ENCODE measurements around the gene PLCD4.

The PLCD4 gene

GRCh38 chr2:218607436-218608115 is at the start of gene PLCD4:
Gene PLCD4 (plus strand): TSS chr2:218607899. CDS start chr2:218615740, 7,841 bp downstream.
- DNase-seq (ENCODE audit: low read depth in 2 of 2), result no peak

GRCh38 chr2:218557941-218558340 is 49.8 kb upstream of the PLCD4 start:
- DNase-seq (ENCODE audit: low read depth in 2 of 2), result no peak

DNA sequence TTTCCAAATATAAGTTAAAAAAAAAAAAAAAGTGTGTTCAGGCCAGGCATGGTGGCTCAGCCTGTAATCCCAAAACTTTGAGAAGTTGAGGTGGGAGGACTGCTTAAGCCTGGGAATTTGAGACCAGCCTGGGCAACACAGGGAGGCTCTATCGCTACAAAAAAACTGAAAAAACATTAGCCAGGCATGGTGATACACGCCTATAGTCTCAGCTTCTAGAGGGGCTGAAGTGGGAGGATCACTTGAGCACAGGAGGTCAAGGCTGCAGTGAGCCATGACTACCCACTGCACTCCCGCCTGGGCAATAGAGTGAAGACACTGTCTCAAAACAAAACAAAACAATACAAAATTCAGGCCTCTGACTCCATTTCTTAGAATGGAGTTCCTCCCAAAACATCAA is 48.7 kb upstream of the PLCD4 start:
- DNase-seq (ENCODE audit: low read depth in 2 of 2), result no peak

GRCh38 chr2:218564056-218564455 is 43.6 kb upstream of the PLCD4 start:
- DNase-seq (ENCODE audit: low read depth in 2 of 2), result no peak

GRCh38 chr2:218566296-218566695 is 41.4 kb upstream of the PLCD4 start:
- DNase-seq (ENCODE audit: low read depth in 2 of 2), result no peak

DNA sequence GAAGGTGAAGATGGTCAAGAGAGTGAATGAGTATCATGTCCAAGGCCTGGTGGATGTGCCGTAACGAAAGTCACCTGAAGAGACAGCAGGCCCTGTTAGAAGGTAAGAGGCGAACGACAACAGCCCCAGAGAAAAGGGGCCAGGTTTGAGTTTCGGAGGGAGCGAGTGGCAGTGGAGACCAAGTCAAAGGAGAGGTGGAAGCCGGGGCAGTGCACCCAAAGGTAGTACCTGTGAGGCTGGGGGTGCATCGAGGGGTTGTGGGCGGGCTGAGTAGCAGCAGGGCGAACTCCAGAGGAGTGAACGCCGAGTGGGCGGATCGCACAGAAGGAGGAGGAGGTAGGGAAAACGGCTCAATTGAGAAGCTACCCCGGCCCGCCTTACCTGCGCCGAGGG is 39.9 kb upstream of the PLCD4 start:
- peak in 1 of 2 experiments; percentile 61 for DNase-seq (ENCODE audit: low read depth in 2 of 2)

GRCh38 chr2:218568190-218569037 is 39.3 kb upstream of the PLCD4 start, which contains the start of the genes CNOT9 and USP37:
Gene CNOT9 (plus strand): TSS chr2:218568839. CDS start chr2:218568955, 116 bp downstream.
Gene USP37 (minus strand): TSS chr2:218568351. CDS start chr2:218558653, 9,698 bp downstream.
- DNase-seq (ENCODE audit: low read depth in 2 of 2), result peak; percentile 100

DNA sequence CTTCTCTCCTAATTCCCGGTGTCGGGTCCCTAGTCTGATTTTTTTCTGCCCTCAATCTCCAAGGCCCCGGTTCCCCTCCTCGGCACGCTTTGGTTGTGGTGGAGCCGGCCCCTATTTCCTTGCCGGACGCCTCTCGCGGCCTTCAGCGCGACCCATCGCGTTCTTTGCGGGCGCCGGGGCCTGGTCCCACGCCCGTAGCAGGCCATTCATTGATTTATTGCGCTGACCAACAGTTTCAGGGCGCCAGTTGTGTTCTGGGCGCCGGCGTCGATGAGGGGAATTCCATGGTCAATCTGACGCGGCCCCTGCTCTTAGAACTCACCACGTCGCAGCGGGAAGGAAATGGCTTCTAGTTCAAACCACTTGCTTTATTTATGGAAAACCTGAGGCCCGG is 38.7 kb upstream of the PLCD4 start:
- peak in 1 of 2 experiments; percentile 56 for DNase-seq (ENCODE audit: low read depth in 2 of 2)

DNA sequence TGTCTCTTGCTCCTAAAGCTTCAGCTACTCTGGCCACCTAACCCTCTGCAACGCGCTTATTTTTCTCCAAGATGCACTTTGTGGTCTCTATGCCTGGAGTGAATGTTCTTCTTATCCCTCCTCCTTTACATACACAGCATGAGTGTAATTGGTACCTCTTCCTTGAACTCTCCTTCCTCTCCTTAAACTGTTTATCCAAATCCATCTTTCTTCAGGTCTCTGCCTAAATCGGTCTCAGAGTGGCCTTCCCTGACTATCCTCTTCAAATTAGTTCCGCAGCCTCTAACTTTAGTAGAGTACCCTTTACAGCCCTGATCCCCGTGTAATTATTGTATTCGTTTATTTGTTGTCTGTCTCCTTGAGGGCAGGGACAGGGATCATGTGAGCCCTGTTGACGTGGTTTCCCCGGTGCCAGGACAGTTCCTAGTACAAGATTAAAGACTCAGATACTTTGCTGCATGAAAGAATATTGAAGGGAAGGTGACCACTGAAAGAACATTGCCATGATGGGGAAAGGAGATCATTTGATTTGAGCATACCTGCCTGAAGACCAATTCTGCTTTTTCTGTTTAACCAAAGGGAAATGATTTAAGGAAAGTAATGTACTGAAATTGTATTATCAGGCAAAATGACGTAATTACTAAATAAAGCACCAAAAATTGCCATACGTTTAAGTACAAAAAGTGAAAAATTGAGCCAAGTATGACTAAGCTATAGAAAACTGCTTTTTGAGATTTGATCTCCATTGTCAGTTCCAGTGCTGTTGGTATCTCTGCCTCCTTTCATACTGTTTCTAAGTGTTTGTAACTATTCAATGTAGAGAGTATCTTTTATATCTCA is 37.8 kb upstream of the PLCD4 start:
- no peak for DNase-seq (ENCODE audit: low read depth in 2 of 2)

GRCh38 chr2:218570850-218571249 is 36.8 kb upstream of the PLCD4 start:
- no peak for DNase-seq (ENCODE audit: low read depth in 2 of 2)

GRCh38 chr2:218576854-218577253 is 30.8 kb upstream of the PLCD4 start:
- DNase-seq (ENCODE audit: low read depth in 2 of 2), result no peak

DNA sequence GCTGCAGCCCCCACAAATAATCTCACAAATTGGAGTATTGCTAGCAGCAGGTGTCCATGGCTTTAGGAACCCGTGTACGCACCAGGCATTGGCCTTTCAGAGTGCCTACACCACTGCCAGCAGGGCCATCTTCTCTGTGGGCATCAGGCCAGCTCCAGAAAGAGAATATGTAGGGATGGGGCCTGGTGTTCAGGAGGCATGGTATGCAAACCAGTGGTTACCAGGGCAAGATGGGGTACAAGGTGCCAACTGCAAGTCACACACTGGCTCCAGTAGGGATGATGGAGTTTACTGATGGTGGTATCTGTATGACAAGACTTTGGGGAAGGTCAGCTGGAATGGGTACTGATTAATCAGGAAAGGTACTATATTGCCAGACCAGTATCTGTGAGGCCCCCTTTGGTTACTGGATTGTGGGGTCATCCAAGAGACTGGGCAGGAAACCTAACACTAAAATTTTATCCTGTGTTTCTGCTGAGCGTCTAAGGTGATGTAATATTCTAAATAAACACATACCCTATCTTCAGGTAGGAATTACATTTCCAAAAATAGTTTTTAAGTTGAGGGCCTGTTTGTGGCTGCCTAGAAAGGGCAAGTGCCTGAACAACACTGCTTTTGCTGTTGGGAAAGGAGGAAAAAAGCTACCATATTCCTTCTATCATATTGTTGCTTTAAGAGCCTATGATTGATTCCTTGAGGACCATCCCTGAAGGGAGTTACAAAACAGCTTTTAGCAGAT is 30.0 kb upstream of the PLCD4 start:
- no peak for DNase-seq (ENCODE audit: low read depth in 2 of 2)

- no peak for DNase-seq (ENCODE audit: low read depth in 2 of 2)
These were observed 29.3 kb upstream of the PLCD4 start for GRCh38 chr2:218578272-218578877.

DNA sequence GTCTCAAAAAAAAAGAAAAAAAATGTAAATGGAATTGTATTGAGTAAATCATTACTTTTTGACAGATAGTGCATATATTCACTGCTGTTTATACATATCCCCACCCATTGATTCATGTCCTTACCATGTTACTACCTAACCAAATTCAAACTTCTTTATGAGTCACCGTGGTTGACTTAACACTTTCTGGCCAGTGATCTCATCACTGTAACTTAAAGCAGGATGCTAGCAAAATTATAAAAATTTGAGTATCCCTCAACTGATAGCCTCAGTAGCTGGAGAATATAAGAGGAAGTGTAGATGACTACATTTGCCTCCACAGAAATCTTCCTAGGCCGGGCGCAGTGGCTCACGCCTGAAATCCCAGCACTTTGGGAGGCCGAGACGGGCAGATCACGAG is 25.6 kb upstream of the PLCD4 start:
- DNase-seq (ENCODE audit: low read depth in 2 of 2), result no peak

GRCh38 chr2:218583983-218584850 is 23.5 kb upstream of the PLCD4 start:
- DNase-seq (ENCODE audit: low read depth in 2 of 2), result no peak

DNA sequence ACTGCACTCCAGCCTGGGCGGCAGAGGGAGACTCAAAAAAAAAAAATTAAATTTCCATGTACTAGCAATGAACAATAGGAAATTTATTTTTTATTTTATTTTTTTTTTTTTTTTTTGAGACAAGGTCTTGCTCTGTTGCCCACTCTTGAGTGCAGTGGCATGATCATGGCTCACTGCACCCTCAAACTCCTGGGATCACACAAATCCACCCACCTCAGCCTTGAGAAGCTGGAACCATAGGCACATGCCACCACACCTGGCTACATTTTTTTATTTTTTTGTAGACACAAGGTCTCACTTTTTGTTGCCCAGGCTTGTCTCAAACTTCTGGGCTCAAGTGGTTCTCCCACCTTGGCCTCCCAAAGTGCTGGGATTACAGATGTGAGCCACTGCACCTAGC is 22.2 kb upstream of the PLCD4 start:
- no peak for DNase-seq (ENCODE audit: low read depth in 2 of 2)

DNA sequence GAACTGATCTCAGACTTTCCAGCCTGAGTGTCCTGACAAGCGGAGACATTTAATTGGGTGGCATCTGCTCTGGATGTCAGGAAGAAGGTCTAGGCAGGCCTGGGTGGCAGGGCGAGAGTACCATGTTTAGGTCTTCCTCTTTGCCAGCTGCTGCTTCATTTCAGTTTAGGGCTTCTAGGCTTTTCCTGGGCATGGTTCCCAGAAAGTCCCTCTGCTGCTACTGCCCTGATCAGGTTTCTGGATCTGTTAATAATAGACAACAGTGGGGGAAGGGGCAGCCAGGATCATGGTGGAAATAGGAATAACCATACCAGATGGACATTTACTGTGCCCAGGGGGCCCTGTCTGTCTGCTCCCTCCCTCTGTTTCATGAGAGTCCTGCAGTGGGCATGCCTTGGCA is 2.3 kb upstream of the PLCD4 start:
- DNase-seq (ENCODE audit: low read depth in 2 of 2), result no peak

- DNase-seq (ENCODE audit: low read depth in 2 of 2), result no peak
These were observed 8.2 kb downstream of the PLCD4 start for GRCh38 chr2:218615868-218616315.

DNA sequence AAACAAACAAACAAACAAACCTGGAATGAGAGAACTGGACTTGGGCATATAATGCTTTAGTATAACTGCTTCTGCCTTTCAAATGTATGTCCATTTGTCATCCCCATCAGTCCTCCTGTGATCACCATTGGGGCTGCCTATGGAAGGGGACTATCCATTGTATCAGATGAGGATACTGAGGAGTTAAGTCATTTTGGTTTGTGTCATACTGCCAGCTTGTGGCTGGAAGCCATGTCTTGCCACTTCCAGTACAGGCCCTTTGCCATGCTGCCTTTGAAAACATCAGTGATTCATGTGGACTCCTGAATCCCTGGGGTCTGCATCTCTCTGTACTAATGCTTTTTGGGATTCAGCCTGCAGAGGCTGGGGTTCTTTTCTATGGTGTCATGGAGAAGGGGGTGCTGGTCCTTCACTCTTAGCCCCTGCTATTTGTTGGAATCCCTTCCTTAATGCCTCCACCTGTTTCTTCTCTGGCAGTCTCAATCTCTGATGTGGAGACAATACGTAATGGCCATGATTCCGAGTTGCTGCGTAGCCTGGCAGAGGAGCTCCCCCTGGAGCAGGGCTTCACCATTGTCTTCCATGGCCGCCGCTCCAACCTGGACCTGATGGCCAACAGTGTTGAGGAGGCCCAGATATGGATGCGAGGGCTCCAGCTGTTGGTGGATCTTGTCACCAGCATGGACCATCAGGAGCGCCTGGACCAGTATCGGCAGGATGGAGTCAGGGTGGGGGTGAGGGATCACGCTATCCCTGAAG is 10.6 kb downstream of the PLCD4 start:
- DNase-seq (ENCODE audit: low read depth in 2 of 2), result no peak

Measured in stimulated activated CD4-positive, alpha-beta T cell treated with anti-CD3 and anti-CD28 coated beads, Interleukin-12 subunit alpha, Interleukin-12 subunit beta, amount 100 ng/mL, for 24 hours (primary cell).